OCI-LY1 (cell line): ENCODE results near the gene TRIM67.

Experiments
- CTCF ChIP-seq: fragments of 200-600 bp; sonication (generic), shearing (Covaris generic); IDR thresholded peaks from 2 replicates; pipeline ENCODE4 v1.5.1; 2017; ENCODE audit warnings: mild to moderate bottlenecking, antibody characterized with exemption, low read length, moderate library complexity, mixed read lengths
- EZH2 ChIP-seq: fragments of 200-600 bp; sonication (generic), shearing (Covaris generic); IDR thresholded peaks from 2 replicates; pipeline ENCODE4 v1.8.0; 2017; ENCODE audit warnings: borderline replicate concordance, mixed run types, mild to moderate bottlenecking, antibody characterized with exemption, low read length, moderate library complexity, mixed read lengths

GRCh38 chr1:231207437-231207836 is 45.6 kb downstream of the TRIM67 start:
- TF ChIP-seq CTCF (no peak), EZH2 (no peak)
